SH-SY5Y (cell line): ENCODE data around the gene ZC2HC1B.

Source experiments
- GATA2 ChIP-seq: IDR thresholded peaks from 2 replicates; pipeline ENCODE4 v1.6.1; 2011; ENCODE audit warnings: mild to moderate bottlenecking, low read depth, low read length
- GATA3 ChIP-seq: IDR thresholded peaks from 2 replicates; pipeline ENCODE4 v1.6.1; 2011; ENCODE audit warnings: low read depth, mild to moderate bottlenecking, low read length, moderate library complexity

- TF ChIP-seq GATA2 (no peak), GATA3 (no peak)
These were observed 72.1 kb downstream of the ZC2HC1B start for GRCh38 chr6:143936347-143936746.
